DND-41 (cell line): ENCODE measurements around the gene CCDC78.

ENCODE experiments used
- ATAC-seq: fragments of 200-7000 bp; cut with Tn5 transposase; 3 replicates; pipeline ENCODE4 v1.9.1; 2021; ENCODE audit warnings: low read depth; ENCODE audit not compliant: insufficient read depth
- DNase-seq: peaks from one replicate; pipeline ENCODE4 v3.0.0-alpha.2; 2020
- H2AFZ ChIP-seq: 2 replicates; pipeline ENCODE4 v1.6.0; 2012; ENCODE audit warnings: low read depth, low read length
- H3K27ac ChIP-seq: 2 replicates; pipeline ENCODE4 v1.5.1; 2012; ENCODE audit warnings: low read length, inconsistent platforms
- H3K27me3 ChIP-seq: fragments of 200-600 bp; sonication (generic); 2 replicates; pipeline ENCODE4 v1.6.0; 2012; ENCODE audit warnings: low read length, mild to moderate bottlenecking, inconsistent platforms; ENCODE audit not compliant: insufficient read depth, poor library complexity
- H3K36me3 ChIP-seq: 2 replicates; pipeline ENCODE4 v1.5.1; 2012; ENCODE audit warnings: low read length, inconsistent platforms; ENCODE audit not compliant: insufficient read depth
- H3K4me1 ChIP-seq: 2 replicates; pipeline ENCODE4 v1.5.1; 2012; ENCODE audit warnings: mild to moderate bottlenecking, low read length; ENCODE audit not compliant: insufficient read depth
- H3K4me2 ChIP-seq: 2 replicates; pipeline ENCODE4 v1.6.0; 2012; ENCODE audit warnings: mild to moderate bottlenecking, moderate library complexity, low read length, inconsistent platforms; ENCODE audit not compliant: insufficient read depth
- H3K4me3 ChIP-seq, 2 experiments: fragments of 200-600 bp in 1 of 2; shearing (Covaris generic) in 1 of 2; 2 replicates each; pipeline ENCODE4 v1.5.1; 2012 to 2016; ENCODE audit warnings: inconsistent platforms in 2 of 2, low read length in 2 of 2, mild to moderate bottlenecking in 2 of 2, low read depth in 1 of 2, moderate library complexity in 1 of 2
- H3K79me2 ChIP-seq: 2 replicates; pipeline ENCODE4 v1.6.0; 2012; ENCODE audit warnings: low read length, inconsistent platforms; ENCODE audit not compliant: insufficient read depth
- H3K9ac ChIP-seq: 2 replicates; pipeline ENCODE4 v1.6.0; 2012; ENCODE audit warnings: low read depth, mild to moderate bottlenecking, inconsistent platforms, low read length, moderate library complexity
- H3K9me3 ChIP-seq: 2 replicates; pipeline ENCODE4 v1.5.1; 2012; ENCODE audit warnings: low read length, moderate library complexity, mild to moderate bottlenecking, inconsistent platforms; ENCODE audit not compliant: insufficient read depth, severe bottlenecking
- H4K20me1 ChIP-seq: 2 replicates; pipeline ENCODE4 v1.6.0; 2012; ENCODE audit warnings: low read length; ENCODE audit not compliant: insufficient read depth
- EZH2 ChIP-seq: IDR thresholded peaks from 3 replicates; pipeline ENCODE4 v1.6.1; 2012; ENCODE audit warnings: borderline replicate concordance, low read depth, mild to moderate bottlenecking, moderate library complexity, low read length, inconsistent platforms; ENCODE audit not compliant: severe bottlenecking
- TF ChIP-seq, protein P1 (sequence below): IDR thresholded peaks from 2 replicates; pipeline ENCODE4 v1.5.1; 2012; ENCODE audit warnings: borderline replicate concordance, low read length, moderate library complexity, mild to moderate bottlenecking; ENCODE audit not compliant: poor library complexity, severe bottlenecking; ENCODE audit errors: extremely low read depth

CCDC78 gene

DNA sequence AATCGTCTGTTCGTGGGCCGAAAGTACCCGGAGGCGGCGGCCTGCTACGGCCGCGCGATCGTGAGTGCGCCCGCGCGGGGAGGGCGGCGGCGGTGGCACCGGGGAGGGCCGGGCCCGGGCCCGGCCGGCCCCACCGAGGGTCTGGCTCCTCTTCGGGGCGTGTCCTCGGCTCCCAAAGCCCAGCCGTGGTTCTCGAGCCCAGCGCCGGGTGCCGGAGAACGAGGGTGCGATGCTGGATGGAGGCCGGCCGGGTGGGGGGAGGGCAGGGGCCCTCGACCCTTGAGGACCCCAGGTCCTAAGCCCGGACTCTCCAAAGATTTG is 45.7 kb downstream of the CCDC78 start:
- Histone ChIP-seq H4K20me1 (peaks cover 48% of the 10 kb centered on the region), H3K4me3 (peak overlapping the region; percentile 42 to 98; a peak in 3 of 4 replicates), H3K27ac (peak overlapping the region; percentile 76), H3K4me1 (peaks cover 60% of the 10 kb centered on the region), H3K27me3 (no peaks in the 10 kb centered on the region), H3K79me2 (peaks cover 37% of the 10 kb centered on the region), H3K9ac (peak overlapping the region; percentile 82), H3K36me3 (peaks cover 43% of the 10 kb centered on the region), H3K9me3 (no peaks in the 10 kb centered on the region), H3K4me2 (peak overlapping the region; percentile 99), H2AFZ (peak overlapping the region; percentile 80)
- TF ChIP-seq EZH2, result no peak
- TF ChIP-seq, protein P1, sequence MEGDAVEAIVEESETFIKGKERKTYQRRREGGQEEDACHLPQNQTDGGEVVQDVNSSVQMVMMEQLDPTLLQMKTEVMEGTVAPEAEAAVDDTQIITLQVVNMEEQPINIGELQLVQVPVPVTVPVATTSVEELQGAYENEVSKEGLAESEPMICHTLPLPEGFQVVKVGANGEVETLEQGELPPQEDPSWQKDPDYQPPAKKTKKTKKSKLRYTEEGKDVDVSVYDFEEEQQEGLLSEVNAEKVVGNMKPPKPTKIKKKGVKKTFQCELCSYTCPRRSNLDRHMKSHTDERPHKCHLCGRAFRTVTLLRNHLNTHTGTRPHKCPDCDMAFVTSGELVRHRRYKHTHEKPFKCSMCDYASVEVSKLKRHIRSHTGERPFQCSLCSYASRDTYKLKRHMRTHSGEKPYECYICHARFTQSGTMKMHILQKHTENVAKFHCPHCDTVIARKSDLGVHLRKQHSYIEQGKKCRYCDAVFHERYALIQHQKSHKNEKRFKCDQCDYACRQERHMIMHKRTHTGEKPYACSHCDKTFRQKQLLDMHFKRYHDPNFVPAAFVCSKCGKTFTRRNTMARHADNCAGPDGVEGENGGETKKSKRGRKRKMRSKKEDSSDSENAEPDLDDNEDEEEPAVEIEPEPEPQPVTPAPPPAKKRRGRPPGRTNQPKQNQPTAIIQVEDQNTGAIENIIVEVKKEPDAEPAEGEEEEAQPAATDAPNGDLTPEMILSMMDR, result no peak
- no peak for DNase-seq
- ATAC-seq, result no peak

DNA sequence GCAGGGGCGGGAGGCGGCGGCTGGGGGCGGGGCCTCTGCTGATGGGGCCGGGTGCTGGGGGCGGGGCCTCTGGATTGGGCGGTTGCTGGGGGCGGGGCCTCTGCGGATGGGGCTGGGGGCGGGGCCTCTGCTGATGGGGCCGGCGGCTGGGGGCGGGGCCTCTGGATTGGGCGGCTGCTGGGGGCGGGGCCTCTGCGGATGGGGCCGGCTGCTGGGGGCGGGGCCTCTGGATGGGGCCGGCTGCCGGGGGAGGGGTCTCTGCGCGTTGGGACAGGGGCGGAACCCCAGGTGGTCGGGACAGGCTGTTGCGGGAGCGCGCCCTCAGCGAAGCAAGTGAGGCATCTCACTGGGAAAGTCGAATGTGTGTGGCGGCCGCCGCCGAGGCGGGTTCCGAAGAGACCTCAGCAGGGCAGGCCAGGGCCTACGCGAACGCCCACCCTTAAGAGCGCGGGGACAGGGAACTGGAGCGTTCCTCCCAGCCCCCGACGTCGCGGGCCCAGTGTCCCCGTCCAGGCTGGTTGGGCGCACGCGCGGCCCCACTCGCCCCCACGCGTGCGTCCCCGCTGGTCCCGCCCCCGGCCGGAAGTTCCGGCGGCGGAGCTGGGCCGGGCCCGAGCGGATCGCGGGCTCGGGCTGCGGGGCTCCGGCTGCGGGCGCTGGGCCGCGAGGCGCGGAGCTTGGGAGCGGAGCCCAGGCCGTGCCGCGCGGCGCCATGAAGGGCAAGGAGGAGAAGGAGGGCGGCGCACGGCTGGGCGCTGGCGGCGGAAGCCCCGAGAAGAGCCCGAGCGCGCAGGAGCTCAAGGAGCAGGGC is 46.2 kb downstream of the CCDC78 start, which contains the start of gene STUB1:
Gene STUB1 (plus strand): TSS at position 597 of the 811 bp plus-strand sequence. CDS start 116 bp downstream, at position 713.
- Histone ChIP-seq H3K4me1 (peaks cover 55% of the 10 kb centered on the region), H3K4me3 (peak within 1 kb of the TSS; percentile 42 to 98; a peak in 3 of 4 replicates), H2AFZ (peak within 1 kb of the TSS; percentile 80), H3K9me3 (no peaks in the 10 kb centered on the region), H3K27ac (peak within 1 kb of the TSS; percentile 87), H4K20me1 (peaks cover 52% of the 10 kb centered on the region), H3K4me2 (peak within 1 kb of the TSS; percentile 99), H3K79me2 (peaks cover 37% of the 10 kb centered on the region), H3K36me3 (peaks cover 38% of the 10 kb centered on the region), H3K9ac (peak within 1 kb of the TSS; percentile 82), H3K27me3 (no peaks in the 10 kb centered on the region)
- ATAC-seq (peak; percentile 53), DNase-seq (peak; percentile 93)
- TF ChIP-seq EZH2, result no peak

DNA sequence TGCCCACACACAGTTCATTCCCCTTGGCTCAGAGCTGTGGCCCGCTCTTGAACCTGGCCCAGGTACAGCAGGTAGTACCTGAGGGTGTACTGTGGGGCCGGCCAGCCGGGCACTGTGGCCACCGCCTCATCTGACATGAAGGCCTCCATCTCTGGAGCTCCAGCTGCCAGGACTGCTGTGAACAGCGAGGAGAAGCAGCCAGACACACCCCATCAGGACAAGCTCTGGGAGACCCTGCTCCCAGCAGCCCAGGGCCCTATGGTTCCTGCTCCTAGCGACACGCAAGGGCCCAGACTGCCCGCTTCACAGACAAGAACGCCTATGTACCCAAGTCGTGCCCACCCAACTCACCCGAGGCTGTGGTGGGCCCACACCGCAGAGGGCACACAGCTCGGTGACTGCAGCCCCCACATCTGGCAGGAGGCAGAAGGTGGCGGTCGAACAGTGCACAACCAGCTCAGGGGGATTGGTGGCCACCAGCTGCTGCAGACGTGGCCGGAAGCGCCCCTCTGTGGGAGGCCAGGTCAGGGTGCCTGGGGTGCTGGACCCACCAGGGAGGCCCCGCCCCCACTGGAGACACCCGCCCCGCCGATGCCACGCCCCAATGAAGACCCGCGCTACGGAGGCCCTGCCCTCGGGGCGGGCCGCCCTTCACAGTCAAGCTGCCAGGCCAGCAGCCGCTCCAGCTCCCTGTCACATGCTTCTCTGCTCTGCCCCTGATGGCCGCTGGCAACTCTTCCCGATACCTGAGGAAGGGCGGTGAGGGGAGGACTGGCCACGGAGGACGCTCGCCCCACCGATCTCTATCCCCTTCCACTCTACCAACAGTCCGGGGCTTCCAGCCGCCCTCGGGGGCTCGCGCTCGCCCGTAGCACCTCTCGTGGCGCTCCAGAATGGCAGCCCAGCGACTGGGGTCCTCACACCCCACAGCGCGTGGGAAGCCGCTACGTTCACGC is 47.1 kb downstream of the CCDC78 start:
- TF ChIP-seq EZH2, result no peak
- TF ChIP-seq, protein P1, result no peak
- peak; percentile 36 for ATAC-seq
- H3K36me3 ChIP-seq, result peaks cover 33% of the 10 kb centered on the region
- peak overlapping the region; percentile 57 for H3K9ac ChIP-seq
- peaks cover 46% of the 10 kb centered on the region for H3K4me1 ChIP-seq
- H3K27me3 ChIP-seq, result no peaks in the 10 kb centered on the region
- peak overlapping the region; percentile 87 for H3K27ac ChIP-seq
- H3K79me2 ChIP-seq, result peaks cover 37% of the 10 kb centered on the region
- DNase-seq, result peak; percentile 75
- H3K4me3 ChIP-seq, result peak overlapping the region in 1 of 2 experiments; percentile 58; a peak in 2 of 4 replicates
- peak overlapping the region; percentile 80 for H2AFZ ChIP-seq
- H3K4me2 ChIP-seq, result peak overlapping the region; percentile 89
- H3K9me3 ChIP-seq, result no peaks in the 10 kb centered on the region
- H4K20me1 ChIP-seq, result peaks cover 59% of the 10 kb centered on the region
